Sigmoid colon (tissue), 4 donors: Measurements from ENCODE around the gene ENO2.

Experiments
- CTCF ChIP-seq, 4 experiments: fragments of 450-650 bp in 3 of 4; fragments of 200-600 bp in 1 of 4; IDR thresholded peaks; one replicate each; pipeline ENCODE4 v1.5.1; 2016 to 2019; ENCODE audit warnings: antibody characterized with exemption in 4 of 4, mild to moderate bottlenecking in 3 of 4, moderate library complexity in 2 of 4
- EP300 ChIP-seq, 4 donors: sonication (generic); formaldehyde crosslinking; IDR thresholded peaks; one replicate each; pipeline ENCODE4 v1.6.1; 2017; ENCODE audit warnings: antibody characterized with exemption in 4 of 4
- POLR2A ChIP-seq, 2 donors: fragments of 450-650 bp; IDR thresholded peaks; one replicate each; pipeline ENCODE4 v1.6.1; 2016; ENCODE audit warnings: antibody characterized with exemption in 2 of 2, mild to moderate bottlenecking in 2 of 2, moderate library complexity in 2 of 2

- TF ChIP-seq EP300 (IDR thresholded peaks at IDR 0.05) (no peak), CTCF (IDR thresholded peaks at IDR 0.05) (no peak), POLR2A (IDR thresholded peaks at IDR 0.05) (no peak)
Measured at GRCh38 chr12:6952863-6953441, 38.6 kb downstream of the ENO2 start.
